RWPE1 (cell line): ENCODE results near the gene IFFO2.

ENCODE experiments used
- CTCF ChIA-PET: fragments of 350-600 bp; sonication (Branson Sonifier 250); formaldehyde crosslinking; extraction: SDS; loops from one replicate; lab custom pipeline; 2021; lab: Yijun Ruan, JAX
- POLR2A ChIA-PET: fragments of 400-600 bp; formaldehyde crosslinking; extraction: SDS; loops from one replicate; lab custom pipeline; 2020; ENCODE audit warnings: antibody characterized with exemption; ENCODE audit not compliant: low non-redundant PET; lab: Yijun Ruan, JAX
- DNase-seq: peaks from one replicate; pipeline ENCODE4 v3.0.0; 2012; ENCODE audit warnings: low spot score
- H3K27ac ChIP-seq: fragments of 450-650 bp; 2 replicates; pipeline ENCODE4 v1.5.1; 2017
- TF ChIP-seq, protein P1 (sequence below): fragments of 450-650 bp; conservative IDR thresholded peaks from 2 replicates; pipeline ENCODE4 v1.5.1; 2017; ENCODE audit warnings: low read depth, mild to moderate bottlenecking

IFFO2 gene

DNA sequence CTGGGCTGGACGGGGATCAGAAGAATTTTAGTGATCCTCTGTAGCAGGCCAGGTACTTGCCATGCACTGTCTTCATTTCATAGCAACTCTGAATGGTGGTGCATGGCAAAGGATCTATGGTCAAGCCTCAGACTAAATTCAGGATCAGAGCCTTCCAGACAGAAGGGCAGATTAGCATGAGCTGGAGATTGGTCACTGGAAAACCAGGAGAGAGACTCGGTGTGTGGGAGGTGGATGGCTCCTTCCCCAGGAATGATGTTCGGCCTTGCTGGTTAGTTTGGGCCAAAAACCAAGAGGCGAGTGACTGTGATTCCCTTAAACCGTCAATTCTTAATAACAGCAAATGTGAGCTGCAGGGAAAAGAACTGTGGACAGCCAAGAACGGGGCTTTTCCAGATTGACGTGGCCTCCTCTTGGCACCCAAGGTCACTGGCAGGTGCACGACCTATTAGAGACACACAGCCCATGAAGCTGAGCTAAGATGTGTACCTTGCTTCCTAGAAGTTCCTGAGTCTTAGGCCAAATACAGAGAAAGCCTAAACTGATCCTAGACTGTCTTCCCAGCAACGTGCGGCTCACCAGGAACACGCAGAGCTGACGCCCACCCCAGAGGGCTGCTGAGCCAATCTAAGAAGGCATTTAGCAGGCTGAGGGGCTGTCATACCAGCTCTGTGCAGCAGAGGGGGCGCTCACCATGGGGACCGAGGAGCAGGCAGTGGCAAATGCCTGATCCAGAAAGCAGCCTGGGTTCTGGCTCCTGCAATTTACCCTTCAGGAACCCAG, 72.6 kb downstream of the IFFO2 start:
- peak; percentile 70 for DNase-seq
- CTCF ChIA-PET = interaction anchor here (0.6 to 3.3 kb wide), 21 partner anchors 9 to 869 kb away, joined by 3 to 15 read pairs (median 4); no protein-coding TSS in a partner anchor
- peak overlapping the region; percentile 91 for H3K27ac ChIP-seq
- TF ChIP-seq, protein P1, sequence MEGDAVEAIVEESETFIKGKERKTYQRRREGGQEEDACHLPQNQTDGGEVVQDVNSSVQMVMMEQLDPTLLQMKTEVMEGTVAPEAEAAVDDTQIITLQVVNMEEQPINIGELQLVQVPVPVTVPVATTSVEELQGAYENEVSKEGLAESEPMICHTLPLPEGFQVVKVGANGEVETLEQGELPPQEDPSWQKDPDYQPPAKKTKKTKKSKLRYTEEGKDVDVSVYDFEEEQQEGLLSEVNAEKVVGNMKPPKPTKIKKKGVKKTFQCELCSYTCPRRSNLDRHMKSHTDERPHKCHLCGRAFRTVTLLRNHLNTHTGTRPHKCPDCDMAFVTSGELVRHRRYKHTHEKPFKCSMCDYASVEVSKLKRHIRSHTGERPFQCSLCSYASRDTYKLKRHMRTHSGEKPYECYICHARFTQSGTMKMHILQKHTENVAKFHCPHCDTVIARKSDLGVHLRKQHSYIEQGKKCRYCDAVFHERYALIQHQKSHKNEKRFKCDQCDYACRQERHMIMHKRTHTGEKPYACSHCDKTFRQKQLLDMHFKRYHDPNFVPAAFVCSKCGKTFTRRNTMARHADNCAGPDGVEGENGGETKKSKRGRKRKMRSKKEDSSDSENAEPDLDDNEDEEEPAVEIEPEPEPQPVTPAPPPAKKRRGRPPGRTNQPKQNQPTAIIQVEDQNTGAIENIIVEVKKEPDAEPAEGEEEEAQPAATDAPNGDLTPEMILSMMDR = peak; percentile 88
- POLR2A ChIA-PET = no interaction called here

DNA sequence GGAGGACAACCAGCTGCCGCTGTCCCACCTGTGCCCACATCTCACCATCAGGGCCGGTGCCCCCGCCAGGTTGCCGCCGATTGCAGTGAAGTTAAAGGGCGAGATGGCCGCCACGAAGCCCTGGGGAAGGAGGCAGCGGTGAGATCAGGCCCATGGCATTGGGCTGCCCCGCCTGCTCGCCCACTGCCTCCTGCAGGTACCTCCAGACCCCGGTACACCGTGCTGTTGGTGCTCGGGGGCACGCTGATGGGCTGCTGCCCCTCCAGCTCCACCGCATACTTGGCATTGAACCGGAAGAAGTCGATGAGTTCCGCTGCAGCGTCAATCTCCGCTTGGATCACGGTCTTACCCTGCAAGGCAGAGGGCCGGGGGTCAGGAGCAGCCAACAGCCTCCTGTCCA, 73.4 kb downstream of the IFFO2 start:
- POLR2A ChIA-PET = no interaction called here
- TF ChIP-seq, protein P1 = no peak
- H3K27ac ChIP-seq = peak overlapping the region; percentile 37; the same call in 1 of the 2 replicates
- DNase-seq = no peak
- CTCF ChIA-PET = interaction anchor here (0.7 to 3.3 kb wide), 3 partner anchors 191 to 286 kb away, joined by 3 to 15 read pairs (median 5); no protein-coding TSS in a partner anchor

DNA sequence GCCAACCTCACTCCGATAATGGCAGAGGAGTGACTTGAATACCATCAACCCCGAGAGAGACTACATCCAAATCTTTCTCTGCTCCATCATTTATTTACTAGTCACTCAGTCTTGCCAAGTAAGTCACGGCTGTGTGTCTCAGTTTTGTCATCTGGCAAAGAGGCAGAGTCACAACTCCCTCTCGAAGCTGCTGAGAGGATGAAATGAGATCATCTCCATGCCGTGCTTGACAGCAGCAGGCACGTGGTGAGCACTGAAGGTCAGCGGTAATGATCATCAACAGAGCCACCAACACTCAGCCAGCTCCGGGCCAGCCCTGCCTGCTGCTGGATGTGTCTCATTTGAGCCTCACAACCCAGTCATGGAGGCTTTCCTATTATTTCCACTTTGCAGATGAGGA, 74.0 kb downstream of the IFFO2 start:
- peak overlapping the region; percentile 37 for H3K27ac ChIP-seq
- TF ChIP-seq, protein P1 = no peak
- ChIA-PET POLR2A (no interaction called here), CTCF (interaction anchor here (0.7 to 0.8 kb wide), 2 partner anchors 191 to 285 kb away, joined by 3 to 5 read pairs; no protein-coding TSS in a partner anchor)
- no peak for DNase-seq

DNA sequence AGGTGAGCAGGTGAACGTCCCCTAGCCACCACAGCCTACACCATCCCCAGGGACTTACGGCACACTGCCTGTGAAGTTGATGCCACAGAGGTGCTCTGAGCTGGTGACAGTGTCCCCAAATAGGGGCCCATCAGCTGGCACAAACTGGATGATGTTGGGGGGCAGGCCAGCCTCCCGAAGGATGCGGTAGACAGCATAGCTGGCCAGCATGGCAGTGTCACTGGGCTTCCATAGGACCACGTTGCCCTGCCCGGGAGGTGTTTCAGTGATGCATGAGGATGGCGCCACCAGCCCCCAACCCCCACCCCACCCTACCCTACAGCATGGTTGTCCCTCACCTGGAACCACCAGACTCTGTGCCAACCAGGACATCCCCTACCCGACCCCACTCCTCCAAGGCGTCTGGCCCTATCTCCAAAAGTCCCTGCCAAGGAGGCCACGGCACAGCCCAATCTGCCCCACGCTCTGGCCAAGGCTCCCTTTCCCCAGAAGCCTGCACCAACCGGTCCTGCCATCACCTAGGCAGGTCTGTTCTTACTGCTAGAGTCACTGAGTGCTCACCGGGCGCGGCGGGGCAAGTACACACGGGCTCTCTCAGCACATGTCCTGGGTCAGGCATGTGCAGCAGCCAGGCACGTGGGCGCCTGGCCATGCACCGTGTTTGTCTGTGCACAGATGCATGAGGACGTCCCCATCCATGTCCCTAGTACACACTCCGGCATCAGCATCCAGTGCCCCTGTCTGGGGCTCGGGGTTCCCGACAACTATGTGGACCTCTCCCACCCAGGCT, 74.6 kb downstream of the IFFO2 start:
- ChIA-PET CTCF (interaction anchor here (0.7 to 0.8 kb wide), 2 partner anchors 284 to 285 kb away, joined by 3 read pairs; no protein-coding TSS in a partner anchor), POLR2A (no interaction called here)
- no peak for DNase-seq

DNA sequence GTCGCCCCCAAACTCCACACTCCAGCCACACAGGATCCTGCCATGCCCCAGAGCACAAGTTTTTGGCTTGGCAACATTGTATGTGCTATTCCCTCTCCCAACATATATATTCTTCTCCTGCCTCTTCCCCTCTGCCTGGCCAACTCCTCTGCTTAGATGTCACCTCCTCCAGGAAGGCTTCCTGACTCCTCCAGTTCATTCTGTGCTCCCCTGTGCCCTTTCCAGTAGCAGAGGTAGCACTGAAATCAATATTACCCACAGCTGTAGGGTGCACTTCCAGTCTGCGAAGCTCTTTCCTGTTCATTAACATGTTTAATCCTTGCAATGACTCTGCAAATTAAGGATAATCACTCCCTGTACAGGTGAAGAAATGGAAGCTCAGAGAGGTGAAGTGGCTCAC, 75.3 kb downstream of the IFFO2 start:
- TF ChIP-seq, protein P1 = no peak
- no peak for DNase-seq
- H3K27ac ChIP-seq = no peak overlapping the region; the same call in 1 of the 2 replicates
- CTCF ChIA-PET = interaction anchor here (0.7 kb wide), 1 partner anchor 283 kb away, joined by 3 read pairs; no protein-coding TSS in a partner anchor
- POLR2A ChIA-PET = no interaction called here

More for the DNA sequence above, 74.6 kb downstream of the IFFO2 start:
- TF ChIP-seq, protein P1 = no peak
- H3K27ac ChIP-seq = peak overlapping the region; percentile 37

DNA sequence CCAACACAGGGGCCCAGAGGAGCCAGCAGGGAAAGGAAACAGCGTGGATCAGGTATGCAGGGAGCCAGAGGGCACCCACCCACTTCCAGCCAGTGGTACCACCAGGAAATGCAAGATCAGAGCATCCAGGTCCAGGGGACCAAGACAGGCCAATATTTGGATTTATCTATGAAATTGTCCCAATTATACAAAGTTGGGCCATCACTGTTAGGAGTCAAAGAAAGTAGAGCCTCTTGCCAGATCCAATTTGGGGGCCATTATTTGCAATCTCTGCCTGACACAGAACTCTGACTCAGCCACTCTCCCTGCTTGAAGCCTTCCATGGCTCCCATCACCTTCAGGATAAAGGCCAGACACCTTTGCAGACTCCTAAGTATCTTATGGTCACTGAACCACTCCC, 75.9 kb downstream of the IFFO2 start:
- CTCF ChIA-PET = no interaction called here
- no peak for DNase-seq
- POLR2A ChIA-PET = no interaction called here
- TF ChIP-seq, protein P1 = no peak
- no peak overlapping the region for H3K27ac ChIP-seq
